GM12878 (cell line): ENCODE results near the gene SMOC2. TPM values are rescaled to one million over a fixed set of nuclear protein-coding genes. Genes with fewer than 3 reads are reported as not detected.

Experiments used
- CTCF ChIP-seq, 3 experiments: IDR thresholded peaks in 2 of 3; conservative IDR thresholded peaks in 1 of 3; 2 replicates each; pipeline ENCODE4 v1.5.1; 2011; ENCODE audit warnings: low read depth in 3 of 3, low read length in 3 of 3, mild to moderate bottlenecking in 3 of 3, control low read depth in 2 of 3, moderate library complexity in 2 of 3, inconsistent platforms in 1 of 3, mixed read lengths in 1 of 3; ENCODE audit not compliant: control insufficient read depth in 2 of 3, insufficient read depth in 1 of 3; ENCODE audit errors: extremely low read depth in 1 of 3
- CUX1 ChIP-seq: IDR thresholded peaks from 2 replicates; pipeline ENCODE4 v1.6.1; 2012; ENCODE audit warnings: improper control_type of control experiment, low read depth, low read length; ENCODE audit not compliant: insufficient replicate concordance
- KAT2A ChIP-seq: conservative IDR thresholded peaks from 2 replicates; pipeline ENCODE4 v1.6.1; 2011; ENCODE audit warnings: low read depth, low read length; ENCODE audit not compliant: control insufficient read depth
- MEF2B ChIP-seq: fragments of 450-650 bp; IDR thresholded peaks from 2 replicates; pipeline ENCODE4 v1.6.1; 2018; ENCODE audit warnings: mild to moderate bottlenecking, moderate library complexity; ENCODE audit not compliant: partially characterized antibody, poor library complexity, severe bottlenecking
- MTA3 ChIP-seq: IDR thresholded peaks from 2 replicates; pipeline ENCODE4 v1.6.1; 2012; ENCODE audit warnings: low read length, inconsistent platforms, borderline replicate concordance
- NFIC ChIP-seq: IDR thresholded peaks from 2 replicates; pipeline ENCODE4 v1.6.1; 2012; ENCODE audit warnings: low read depth, mild to moderate bottlenecking, inconsistent platforms, low read length, moderate library complexity
- NFYA ChIP-seq: IDR thresholded peaks from 2 replicates; pipeline ENCODE4 v1.6.1; 2011; ENCODE audit warnings: low read depth, mild to moderate bottlenecking, low read length, improper control_type of control experiment, borderline replicate concordance
- PAX5 ChIP-seq: IDR thresholded peaks from 2 replicates; pipeline ENCODE4 v1.6.1; 2011; ENCODE audit warnings: low read depth, low read length, borderline replicate concordance
- RELB ChIP-seq: fragments of 450-650 bp; IDR thresholded peaks from 2 replicates; pipeline ENCODE4 v1.6.1; 2017; ENCODE audit warnings: low read depth, mild to moderate bottlenecking, moderate library complexity
- polyA plus RNA-seq, 11 experiments: library from polyadenylated mRNA; depleted of rRNA in 4 of 11; unstranded in 6 of 11; stranded (reverse) in 5 of 11; fragments of >200 nt; fragmentation: Nextera tagmentation in 4 of 11; fragmentation: Illumina TruSeq in 1 of 11; extraction: Ambion mirVana in 4 of 11; extraction: Trizol in 1 of 11; gene quantifications; 1 replicate in 1 of 11; 2 replicates in 10 of 11; pipeline versions ENCODE4 v1.2.1 to v1.2.3, GENCODE V29; 2011 to 2016; ENCODE audit warnings: inconsistent platforms in 2 of 11, missing spikeins in 2 of 11, low read depth in 1 of 11
- total RNA-seq, 4 experiments: library from RNA; depleted of rRNA in 3 of 4; stranded (reverse); fragments of >200 nt in 3 of 4; fragmentation: Illumina TruSeq in 1 of 4; extraction: Trizol in 1 of 4; gene quantifications; 2 replicates each; pipeline versions ENCODE4 v1.2.1 to v1.2.3, GENCODE V29; 2013 to 2021

SMOC2 gene
- total and polyA plus RNA-seq, 10 of the 15 experiments (the other 5 are each of a cell fraction or from before 2014, with no cell fraction given) = 0.10 to 0.12 TPM; not detected in 8

GRCh38 chr6:168628176-168628553 is 187.2 kb downstream of the SMOC2 start (continued):
- no peak for TF ChIP-seq RELB
- no peak for TF ChIP-seq KAT2A
- TF ChIP-seq MTA3 = no peak
- no peak for TF ChIP-seq NFIC
- TF ChIP-seq PAX5 = no peak
- no peak for TF ChIP-seq CTCF (IDR thresholded peaks at IDR 0.05 in 2 of 3, conservative IDR thresholded peaks at IDR 0.05 in 1 of 3; ENCODE audit: control insufficient read depth in 2 of 3, extremely low read depth in 1 of 3, insufficient read depth in 1 of 3, low read depth in 3 of 3, low read length in 3 of 3)
- no peak for TF ChIP-seq MEF2B
- TF ChIP-seq CUX1 = no peak
- TF ChIP-seq NFYA = no peak
- TF ChIP-seq, all 136 proteins: peak for 0
